HCT116 (cell line): ENCODE results near the gene PTPN9. TPM values are rescaled to one million over a fixed set of nuclear protein-coding genes. Genes with fewer than 3 reads are reported as not detected.

ENCODE experiments used
- ATAC-seq: fragments of 200-7000 bp; cut with Tn5 transposase; 2 replicates; pipeline ENCODE4 v1.9.1; 2020; ENCODE audit warnings: mild to moderate bottlenecking, moderate library complexity
- BruUV-seq: library from RNA; stranded (reverse); fragments of 400-500 nt; replicated peaks from 2 replicates; lab custom pipeline; 2021; lab: Mats Ljungman, UMichigan
- CTCF ChIA-PET: fragments of 300-600 bp; sonication (Branson Sonifier 250); formaldehyde crosslinking; loops from one replicate; lab custom pipeline; 2021; ENCODE audit warnings: antibody characterized with exemption; lab: Charles Lee
- POLR2A ChIA-PET: fragments of 300-600, 350-600 bp; sonication (Branson Sonifier 250); formaldehyde crosslinking; loops from one replicate; lab custom pipeline; 2021; ENCODE audit warnings: antibody characterized with exemption; lab: Charles Lee
- RAD21 ChIA-PET, 2 experiments: fragments of 300-600 bp; sonication (Branson Sonifier 250); formaldehyde crosslinking; loops; one replicate each; lab custom pipeline; 2023; ENCODE audit warnings: low total read pairs in 2 of 2; ENCODE audit not compliant: uncharacterized antibody in 2 of 2, unreplicated experiment in 2 of 2, low non-redundant PET in 1 of 2; lab: Charles Lee
- DNase-seq: peaks from one replicate; pipeline ENCODE4 v3.0.0-alpha.2; 2010; ENCODE audit warnings: low read depth, low spot score
- H2AFZ ChIP-seq: fragments of 200-600 bp; shearing (Covaris generic), sonication (generic); 2 replicates; pipeline ENCODE4 v1.6.1; 2017; ENCODE audit warnings: low read depth, mixed run types, mixed read lengths, antibody characterized with exemption, low read length; ENCODE audit not compliant: poor library complexity, severe bottlenecking
- H3K27ac ChIP-seq: 2 replicates; pipeline ENCODE4 v1.5.1; 2012; ENCODE audit warnings: low read depth, low read length
- H3K27me3 ChIP-seq: fragments of 200-600 bp; sonication (generic); 2 replicates; pipeline ENCODE4 v1.6.1; 2016; ENCODE audit warnings: mixed run types, low read length, mixed read lengths; ENCODE audit not compliant: insufficient read depth
- H3K36me3 ChIP-seq, 2 experiments: fragments of 200-500 bp in 1 of 2; fragments of 200-600 bp in 1 of 2; sonication (Bioruptor generic) in 1 of 2; sonication (generic) in 1 of 2; 2 replicates each; pipeline versions ENCODE4 v1.5.1 to v1.6.1; 2014 to 2016; ENCODE audit warnings: low read length in 2 of 2, inconsistent platforms in 1 of 2, mixed read lengths in 1 of 2, mixed run types in 1 of 2; ENCODE audit not compliant: insufficient read depth in 2 of 2, control insufficient read depth in 1 of 2
- H3K4me1 ChIP-seq, 2 experiments: fragments of 200-600 bp in 1 of 2; sonication (generic) in 1 of 2; 2 replicates each; pipeline versions ENCODE4 v1.5.1 to v1.6.1; 2012 to 2017; ENCODE audit warnings: low read length in 2 of 2, inconsistent platforms in 1 of 2, mild to moderate bottlenecking in 1 of 2, mixed read lengths in 1 of 2, mixed run types in 1 of 2, moderate library complexity in 1 of 2; ENCODE audit not compliant: insufficient read depth in 2 of 2, control insufficient read depth in 1 of 2
- H3K4me2 ChIP-seq: fragments of 200-600 bp; sonication (generic); 2 replicates; pipeline ENCODE4 v1.6.1; 2017; ENCODE audit warnings: mixed run types, low read length, mixed read lengths
- H3K4me3 ChIP-seq, 2 experiments: fragments of 200-600 bp in 1 of 2; sonication (generic) in 1 of 2; replicated peaks in 1 of 2; 2 replicates each; pipeline ENCODE4 v1.5.1; 2011 to 2016; ENCODE audit warnings: low read length in 2 of 2, control low read depth in 1 of 2, low read depth in 1 of 2, mild to moderate bottlenecking in 1 of 2, mixed read lengths in 1 of 2, mixed run types in 1 of 2
- H3K79me2 ChIP-seq: fragments of 200-600 bp; sonication (generic); 2 replicates; pipeline ENCODE4 v1.6.1; 2017; ENCODE audit warnings: mild to moderate bottlenecking, mixed run types, low read length, moderate library complexity, mixed read lengths; ENCODE audit not compliant: insufficient read depth
- H3K9ac ChIP-seq: fragments of 200-600 bp; sonication (generic); 2 replicates; pipeline ENCODE4 v1.6.1; 2016; ENCODE audit warnings: low read length, mixed read lengths
- H3K9me2 ChIP-seq: fragments of 200-600 bp; sonication (generic), shearing (Covaris generic); 2 replicates; pipeline ENCODE4 v1.6.1; 2017; ENCODE audit warnings: mixed run types, mild to moderate bottlenecking, moderate library complexity; ENCODE audit not compliant: insufficient read depth
- H3K9me3 ChIP-seq, 2 experiments: fragments of 200-500 bp in 1 of 2; fragments of 200-600 bp in 1 of 2; sonication (Bioruptor generic) in 1 of 2; sonication (generic) in 1 of 2; 2 replicates each; pipeline ENCODE4 v1.6.1; 2014 to 2017; ENCODE audit warnings: low read length in 2 of 2, mixed read lengths in 2 of 2, inconsistent platforms in 1 of 2, low read depth in 1 of 2, mild to moderate bottlenecking in 1 of 2, mixed run types in 1 of 2, moderate library complexity in 1 of 2; ENCODE audit not compliant: control insufficient read depth in 1 of 2, insufficient read depth in 1 of 2
- H4K20me1 ChIP-seq: fragments of 200-600 bp; sonication (generic), shearing (Covaris generic); 2 replicates; pipeline ENCODE4 v1.6.1; 2017; ENCODE audit warnings: mixed run types, mild to moderate bottlenecking, moderate library complexity; ENCODE audit not compliant: insufficient read depth
- CBX3 ChIP-seq: IDR thresholded peaks from 2 replicates; pipeline ENCODE4 v1.6.1; 2012; ENCODE audit warnings: low read depth
- CEBPB ChIP-seq: IDR thresholded peaks from 2 replicates; pipeline ENCODE4 v1.6.1; 2012; ENCODE audit warnings: low read depth
- EGR1 ChIP-seq: IDR thresholded peaks from 2 replicates; pipeline ENCODE4 v1.6.1; 2012; ENCODE audit warnings: low read depth
- EZH2 ChIP-seq: fragments of 200-600 bp; sonication (generic); IDR thresholded peaks from 2 replicates; pipeline ENCODE4 v1.6.1; 2017; ENCODE audit warnings: antibody characterized with exemption, mixed run types
- FOSL1 ChIP-seq: IDR thresholded peaks from 2 replicates; pipeline ENCODE4 v1.6.1; 2012; ENCODE audit warnings: low read depth
- JUND ChIP-seq: IDR thresholded peaks from 2 replicates; pipeline ENCODE4 v1.6.1; 2012
- POLR2A ChIP-seq: IDR thresholded peaks from 2 replicates; pipeline ENCODE4 v1.7.0; 2011; ENCODE audit warnings: borderline replicate concordance; ENCODE audit not compliant: insufficient read depth, insufficient read length; ENCODE audit errors: extremely low read depth
- POLR2AphosphoS5 ChIP-seq: IDR thresholded peaks from 2 replicates; pipeline ENCODE4 v1.6.1; 2011; ENCODE audit warnings: mild to moderate bottlenecking, low read depth, low read length, moderate library complexity
- RAD21 ChIP-seq: IDR thresholded peaks from 2 replicates; pipeline ENCODE4 v1.6.1; 2012; ENCODE audit warnings: low read depth, mild to moderate bottlenecking
- SP1 ChIP-seq: IDR thresholded peaks from 2 replicates; pipeline ENCODE4 v1.6.1; 2012; ENCODE audit warnings: low read depth
- SRF ChIP-seq: IDR thresholded peaks from 2 replicates; pipeline ENCODE4 v1.6.1; 2012; ENCODE audit warnings: low read depth
- YY1 ChIP-seq: IDR thresholded peaks from 2 replicates; pipeline ENCODE4 v1.6.1; 2011; ENCODE audit warnings: low read length, low read depth, moderate library complexity, mild to moderate bottlenecking; ENCODE audit not compliant: insufficient replicate concordance; ENCODE audit errors: extremely low read depth
- ZNF274 ChIP-seq: fragments of 200-500 bp; sonication (Bioruptor generic); IDR thresholded peaks from 2 replicates; pipeline ENCODE4 v1.6.1; 2014; ENCODE audit warnings: mild to moderate bottlenecking, low read depth, low read length, inconsistent platforms
- intact Hi-C: fragments of 100-400 bp; cut with micrococcal nuclease; formaldehyde crosslinking; loops from 2 replicates; pipeline ENCODE4 v1.10.0; 2022
- total RNA-seq: library from RNA; stranded (reverse); gene quantifications from one replicate; pipeline ENCODE4 v1.2.1, GENCODE V29; 2021; ENCODE audit not compliant: unreplicated experiment
- TF ChIP-seq, protein P1 (sequence below), 3 experiments: fragments of 200-600 bp in 1 of 3; sonication (generic) in 1 of 3; IDR thresholded peaks in 2 of 3; conservative IDR thresholded peaks in 1 of 3; 2 replicates each; pipeline ENCODE4 v1.5.1; 2012 to 2017; ENCODE audit warnings: low read depth in 2 of 3, low read length in 2 of 3, antibody characterized with exemption in 1 of 3, borderline replicate concordance in 1 of 3, control low read depth in 1 of 3, mild to moderate bottlenecking in 1 of 3, mixed read lengths in 1 of 3, mixed run types in 1 of 3, moderate library complexity in 1 of 3; ENCODE audit not compliant: insufficient read depth in 1 of 3
- TF ChIP-seq, protein P2 (sequence below): IDR thresholded peaks from 2 replicates; pipeline ENCODE4 v1.6.1; 2012
- TF ChIP-seq, protein P3 (sequence below): IDR thresholded peaks from 2 replicates; pipeline ENCODE4 v1.6.1; 2012
- TF ChIP-seq, protein P4 (sequence below): IDR thresholded peaks from 2 replicates; pipeline ENCODE4 v1.6.1; 2011; ENCODE audit warnings: mild to moderate bottlenecking, low read length, moderate library complexity; ENCODE audit not compliant: insufficient replicate concordance; ENCODE audit errors: extremely low read depth

PTPN9 gene
- total RNA-seq, 1 experiment from 2014 or later = 21.1 TPM

DNA sequence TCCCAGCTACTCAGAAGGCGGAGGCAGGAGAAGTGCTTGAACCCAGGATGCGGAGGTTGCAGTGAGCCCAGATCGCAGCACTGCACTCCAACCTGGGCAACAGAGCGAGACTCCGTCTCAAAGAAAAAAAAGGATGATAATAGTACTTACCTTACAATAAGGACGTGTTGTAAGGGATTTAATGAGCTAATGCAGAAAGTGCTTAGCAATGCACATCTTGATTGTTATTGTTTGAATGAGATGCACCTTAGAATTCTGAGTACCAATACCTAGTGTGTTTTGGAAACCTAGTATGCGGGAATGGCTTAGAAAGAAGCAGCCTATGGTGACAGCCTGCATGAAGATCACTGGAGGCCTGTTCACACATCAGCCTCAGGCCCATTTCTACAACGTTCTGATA is 26.9 kb upstream of the PTPN9 start:
- RAD21 ChIA-PET = no interaction called here
- no peaks in the 10 kb centered on the region for H3K9me3 ChIP-seq
- intact Hi-C loops = no loop called here
- peaks cover 23 to 38% of the 10 kb centered on the region in 2 experiments for H3K36me3 ChIP-seq
- H3K4me2 ChIP-seq = no peak overlapping the region
- no peak overlapping the region for H3K27ac ChIP-seq
- H3K4me1 ChIP-seq = no peaks in the 10 kb centered on the region
- no peak for ATAC-seq
- no peaks in the 10 kb centered on the region for H3K79me2 ChIP-seq
- no peaks in the 10 kb centered on the region for H3K27me3 ChIP-seq
- TF ChIP-seq ZNF274 (no peak), RAD21 (no peak), CEBPB (no peak), EGR1 (no peak), SRF (no peak), JUND (no peak), FOSL1 (no peak), POLR2A (no peak), POLR2AphosphoS5 (no peak), CBX3 (no peak), EZH2 (no peak), YY1 (no peak), SP1 (no peak)
- TF ChIP-seq, protein P1, sequence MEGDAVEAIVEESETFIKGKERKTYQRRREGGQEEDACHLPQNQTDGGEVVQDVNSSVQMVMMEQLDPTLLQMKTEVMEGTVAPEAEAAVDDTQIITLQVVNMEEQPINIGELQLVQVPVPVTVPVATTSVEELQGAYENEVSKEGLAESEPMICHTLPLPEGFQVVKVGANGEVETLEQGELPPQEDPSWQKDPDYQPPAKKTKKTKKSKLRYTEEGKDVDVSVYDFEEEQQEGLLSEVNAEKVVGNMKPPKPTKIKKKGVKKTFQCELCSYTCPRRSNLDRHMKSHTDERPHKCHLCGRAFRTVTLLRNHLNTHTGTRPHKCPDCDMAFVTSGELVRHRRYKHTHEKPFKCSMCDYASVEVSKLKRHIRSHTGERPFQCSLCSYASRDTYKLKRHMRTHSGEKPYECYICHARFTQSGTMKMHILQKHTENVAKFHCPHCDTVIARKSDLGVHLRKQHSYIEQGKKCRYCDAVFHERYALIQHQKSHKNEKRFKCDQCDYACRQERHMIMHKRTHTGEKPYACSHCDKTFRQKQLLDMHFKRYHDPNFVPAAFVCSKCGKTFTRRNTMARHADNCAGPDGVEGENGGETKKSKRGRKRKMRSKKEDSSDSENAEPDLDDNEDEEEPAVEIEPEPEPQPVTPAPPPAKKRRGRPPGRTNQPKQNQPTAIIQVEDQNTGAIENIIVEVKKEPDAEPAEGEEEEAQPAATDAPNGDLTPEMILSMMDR (IDR thresholded peaks at IDR 0.05 in 2 of 3, conservative IDR thresholded peaks at IDR 0.05 in 1 of 3; ENCODE audit: borderline replicate concordance in 1 of 3, insufficient read depth in 1 of 3, low read depth in 2 of 3, low read length in 2 of 3) = no peak
- TF ChIP-seq, protein P2, sequence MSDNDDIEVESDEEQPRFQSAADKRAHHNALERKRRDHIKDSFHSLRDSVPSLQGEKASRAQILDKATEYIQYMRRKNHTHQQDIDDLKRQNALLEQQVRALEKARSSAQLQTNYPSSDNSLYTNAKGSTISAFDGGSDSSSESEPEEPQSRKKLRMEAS = no peak
- TF ChIP-seq, protein P3, sequence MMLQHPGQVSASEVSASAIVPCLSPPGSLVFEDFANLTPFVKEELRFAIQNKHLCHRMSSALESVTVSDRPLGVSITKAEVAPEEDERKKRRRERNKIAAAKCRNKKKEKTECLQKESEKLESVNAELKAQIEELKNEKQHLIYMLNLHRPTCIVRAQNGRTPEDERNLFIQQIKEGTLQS = no peak
- TF ChIP-seq, protein P4, sequence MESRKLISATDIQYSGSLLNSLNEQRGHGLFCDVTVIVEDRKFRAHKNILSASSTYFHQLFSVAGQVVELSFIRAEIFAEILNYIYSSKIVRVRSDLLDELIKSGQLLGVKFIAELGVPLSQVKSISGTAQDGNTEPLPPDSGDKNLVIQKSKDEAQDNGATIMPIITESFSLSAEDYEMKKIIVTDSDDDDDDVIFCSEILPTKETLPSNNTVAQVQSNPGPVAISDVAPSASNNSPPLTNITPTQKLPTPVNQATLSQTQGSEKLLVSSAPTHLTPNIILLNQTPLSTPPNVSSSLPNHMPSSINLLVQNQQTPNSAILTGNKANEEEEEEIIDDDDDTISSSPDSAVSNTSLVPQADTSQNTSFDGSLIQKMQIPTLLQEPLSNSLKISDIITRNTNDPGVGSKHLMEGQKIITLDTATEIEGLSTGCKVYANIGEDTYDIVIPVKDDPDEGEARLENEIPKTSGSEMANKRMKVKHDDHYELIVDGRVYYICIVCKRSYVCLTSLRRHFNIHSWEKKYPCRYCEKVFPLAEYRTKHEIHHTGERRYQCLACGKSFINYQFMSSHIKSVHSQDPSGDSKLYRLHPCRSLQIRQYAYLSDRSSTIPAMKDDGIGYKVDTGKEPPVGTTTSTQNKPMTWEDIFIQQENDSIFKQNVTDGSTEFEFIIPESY = no peak
- TF ChIP-seq, all 23 proteins: peak for 0
- DNase-seq = no peak
- CTCF ChIA-PET = no interaction called here
- Histone ChIP-seq H3K9me2 (no peaks in the 10 kb centered on the region), H2AFZ (no peak overlapping the region), H4K20me1 (no peaks in the 10 kb centered on the region), H3K4me3 (no peak overlapping the region), H3K9ac (no peak overlapping the region)
- BruUV-seq = no TSS peak
- POLR2A ChIA-PET = no interaction called here
